SK-N-MC (cell line): ENCODE results near the gene MOAP1.
A peak's percentile ranks its signal among the peaks of the same experiment; 100 is the strongest.

Source experiments
- DNase-seq: peaks from one replicate; pipeline ENCODE4 v3.0.0-alpha.2; 2011; ENCODE audit warnings: low read depth, low spot score
- H3K27ac ChIP-seq: fragments of 200-600 bp; sonication (generic); 2 replicates; pipeline ENCODE4 v1.5.1; 2016; ENCODE audit warnings: mixed run types
- H3K36me3 ChIP-seq: fragments of 200-600 bp; sonication (generic); 2 replicates; pipeline ENCODE4 v1.6.1; 2017; ENCODE audit warnings: antibody characterized with exemption, low read length, mixed read lengths; ENCODE audit not compliant: insufficient read depth
- H3K4me3 ChIP-seq: fragments of 200-600 bp; sonication (generic); 2 replicates; pipeline ENCODE4 v1.5.1; 2016
- H3K9ac ChIP-seq: fragments of 200-600 bp; sonication (generic); 2 replicates; pipeline ENCODE4 v1.8.0; 2017; ENCODE audit warnings: mixed run types, mixed read lengths; ENCODE audit not compliant: insufficient read length
- H3K9me3 ChIP-seq: fragments of 200-600 bp; sonication (generic); 2 replicates; pipeline ENCODE4 v1.6.1; 2017; ENCODE audit warnings: low read depth, mild to moderate bottlenecking, antibody characterized with exemption, low read length, moderate library complexity, mixed read lengths
- EZH2 ChIP-seq: fragments of 200-600 bp; sonication (generic); IDR thresholded peaks from one replicate; pipeline ENCODE4 v1.6.1; 2017; ENCODE audit warnings: antibody characterized with exemption
- FOXP2 ChIP-seq: optimal IDR thresholded peaks from 2 replicates; pipeline ENCODE3; 2011; ENCODE audit warnings: mild to moderate bottlenecking, moderate library complexity; ENCODE audit not compliant: insufficient read depth; ENCODE audit errors: extremely low read length, control extremely low read depth
- POLR2AphosphoS5 ChIP-seq: IDR thresholded peaks from 2 replicates; pipeline ENCODE4 v1.6.1; 2012; ENCODE audit warnings: mild to moderate bottlenecking, low read depth, low read length, borderline replicate concordance

MOAP1 gene

GRCh38 chr14:93219103-93219726 lies 34.5 kb upstream of the MOAP1 start:
- Histone ChIP-seq H3K27ac (peak overlapping the region; percentile 50; the same call in 1 of the 2 replicates), H3K9me3 (no peaks in the 10 kb centered on the region), H3K9ac (no peak overlapping the region), H3K4me3 (no peak overlapping the region), H3K36me3 (peaks cover 86% of the 10 kb centered on the region)
- TF ChIP-seq EZH2 (no peak), POLR2AphosphoS5 (no peak), FOXP2 (no peak)
- peak; percentile 50 for DNase-seq

DNA sequence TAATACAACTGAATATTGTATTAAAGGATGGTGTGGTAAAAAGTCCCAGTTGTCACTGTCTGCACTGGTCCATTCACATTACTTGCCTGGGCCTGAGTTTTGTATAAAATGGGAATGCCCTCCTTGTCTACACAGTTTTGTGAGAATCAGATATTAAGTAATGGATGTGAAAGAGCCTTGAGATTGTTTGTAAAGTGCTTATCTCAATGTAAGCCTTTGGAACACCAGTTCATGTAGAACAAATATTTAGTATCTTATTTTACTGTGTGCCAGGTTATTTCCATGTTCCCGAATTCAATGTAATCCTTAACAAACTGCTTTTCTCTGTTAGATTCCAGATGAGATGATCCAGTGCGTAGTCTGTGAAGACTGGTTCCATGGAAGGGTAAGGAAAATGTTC lies 29.9 kb upstream of the MOAP1 start:
- Histone ChIP-seq H3K9ac (no peak overlapping the region), H3K4me3 (no peak overlapping the region), H3K9me3 (no peaks in the 10 kb centered on the region), H3K36me3 (peaks cover 81% of the 10 kb centered on the region), H3K27ac (no peak overlapping the region)
- TF ChIP-seq FOXP2 = no peak
- TF ChIP-seq EZH2 = no peak
- no peak for DNase-seq

- Histone ChIP-seq H3K4me3 (no peak overlapping the region), H3K36me3 (peaks cover 68% of the 10 kb centered on the region), H3K9ac (no peak overlapping the region), H3K27ac (no peak overlapping the region), H3K9me3 (no peaks in the 10 kb centered on the region)
- TF ChIP-seq EZH2 = no peak
- TF ChIP-seq POLR2AphosphoS5 = no peak
- TF ChIP-seq FOXP2 = no peak
- DNase-seq = no peak
Measured at GRCh38 chr14:93212432-93212831, 27.7 kb upstream of the MOAP1 start.

DNA sequence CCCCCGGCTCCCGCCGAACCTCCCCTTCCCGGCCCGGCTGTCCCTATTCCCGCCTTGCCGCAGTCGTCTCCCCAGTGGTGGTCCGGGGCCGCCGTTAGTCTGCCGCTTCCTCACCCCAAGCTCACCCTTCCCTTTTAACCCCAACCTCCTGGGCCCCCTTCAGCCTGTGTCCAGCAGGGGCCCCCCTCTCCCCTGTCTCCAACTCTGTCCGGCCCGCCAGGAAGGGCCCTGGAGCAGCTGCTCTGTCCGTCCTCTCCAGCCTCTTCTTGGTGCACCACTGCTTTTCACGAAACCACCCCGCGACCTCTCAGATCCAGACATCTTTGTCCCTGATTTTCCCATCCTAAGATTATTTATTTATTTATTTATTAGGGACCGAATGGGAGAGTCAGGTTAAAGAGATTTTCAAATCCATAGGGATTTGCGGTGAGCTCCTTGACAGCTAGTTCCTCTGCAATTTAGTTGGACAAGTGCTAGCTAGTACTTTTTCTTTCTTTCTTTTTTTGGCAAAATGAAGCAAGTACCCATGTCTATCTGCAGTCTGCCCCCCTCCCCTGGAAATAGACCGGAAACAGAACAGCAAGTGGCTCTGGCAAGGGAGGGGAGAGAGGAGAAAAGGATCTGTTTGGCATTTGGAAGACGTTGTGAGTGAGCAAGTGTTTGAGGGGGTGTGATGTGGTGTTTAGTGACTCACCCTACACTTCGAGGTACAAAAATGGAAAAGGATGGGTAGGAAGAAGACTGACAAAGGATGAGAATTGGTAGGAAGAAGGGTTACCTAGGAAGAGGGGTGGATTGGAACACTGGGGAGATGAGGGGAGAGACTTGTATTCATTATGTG lies 23.0 kb upstream of the MOAP1 start:
- H3K9ac ChIP-seq = peak overlapping the region; percentile 84
- peak overlapping the region; percentile 56; the same call in 1 of the 2 replicates for H3K27ac ChIP-seq
- DNase-seq = no peak
- TF ChIP-seq POLR2AphosphoS5 = no peak
- no peak for TF ChIP-seq EZH2
- no peak for TF ChIP-seq FOXP2
- H3K9me3 ChIP-seq = no peaks in the 10 kb centered on the region
- peak overlapping the region; percentile 100 for H3K4me3 ChIP-seq
- peaks cover 34% of the 10 kb centered on the region for H3K36me3 ChIP-seq

GRCh38 chr14:93206793-93207467 lies 22.2 kb upstream of the MOAP1 start, which contains the start of the genes GON7 and UBR7:
GON7 (minus strand) TSS chr14:93207065; CDS start chr14:93207037, 28 bp downstream.
UBR7 (plus strand) TSS chr14:93207256; CDS start chr14:93207292, 36 bp downstream.
- peak within 1 kb of the TSS; percentile 91 for H3K9ac ChIP-seq
- TF ChIP-seq POLR2AphosphoS5 = peak; percentile 92
- peak; percentile 93 for TF ChIP-seq FOXP2
- no peak for TF ChIP-seq EZH2
- DNase-seq = peak; percentile 53
- peaks cover 26% of the 10 kb centered on the region for H3K36me3 ChIP-seq
- H3K4me3 ChIP-seq = peak within 1 kb of the TSS; percentile 100
- H3K9me3 ChIP-seq = no peaks in the 10 kb centered on the region
- peak within 1 kb of the TSS; percentile 69; the same call in 1 of the 2 replicates for H3K27ac ChIP-seq

DNA sequence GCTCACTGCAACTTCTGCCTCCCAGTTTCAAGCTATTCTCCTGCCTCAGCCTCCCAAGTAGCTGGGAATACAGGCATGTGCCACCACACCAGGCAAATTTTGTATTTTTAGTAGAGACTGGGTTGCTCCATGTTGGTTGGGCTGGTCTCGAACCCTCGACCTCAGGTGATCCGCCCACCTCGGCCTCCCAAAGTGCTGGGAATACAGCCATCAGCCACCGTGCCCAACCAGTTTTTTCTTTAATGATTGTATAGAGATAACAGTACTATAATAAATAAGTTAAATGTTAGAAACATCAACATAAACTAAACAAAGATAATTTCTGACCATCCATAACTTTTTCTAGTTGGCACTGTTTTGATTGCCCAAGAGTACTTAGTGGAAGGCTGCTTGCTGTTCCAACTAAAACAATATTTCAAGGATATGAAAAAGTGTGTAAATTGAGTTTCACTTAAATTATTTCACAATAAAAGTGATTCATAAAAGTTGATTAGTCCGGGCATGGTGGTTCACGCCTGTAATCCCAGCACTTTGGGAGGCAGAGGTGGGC lies 16.5 kb upstream of the MOAP1 start:
- no peak for DNase-seq
- no peak overlapping the region for H3K9ac ChIP-seq
- no peak overlapping the region for H3K4me3 ChIP-seq
- peaks cover 8% of the 10 kb centered on the region for H3K36me3 ChIP-seq
- H3K9me3 ChIP-seq = no peaks in the 10 kb centered on the region
- no peak overlapping the region for H3K27ac ChIP-seq
- TF ChIP-seq POLR2AphosphoS5 (no peak), FOXP2 (no peak), EZH2 (no peak)

DNA sequence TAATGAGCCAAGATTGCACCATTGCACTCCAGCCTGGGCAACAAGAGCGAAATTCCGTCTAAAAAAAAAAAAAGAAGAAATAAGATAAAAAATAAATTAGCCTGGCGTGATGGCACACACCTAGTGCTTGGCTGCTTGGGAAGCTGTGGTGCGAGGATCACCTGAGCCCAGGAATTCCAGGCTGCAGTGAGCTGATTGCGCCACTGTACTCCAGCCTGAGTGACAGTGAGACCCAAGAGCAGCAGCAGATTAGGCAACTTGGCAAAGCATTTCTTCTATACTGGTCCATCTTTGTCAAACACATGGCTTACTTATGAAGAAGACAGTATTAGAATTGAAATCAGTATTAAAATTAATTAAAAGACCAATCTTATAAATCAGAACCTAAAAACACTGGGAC lies 15.9 kb upstream of the MOAP1 start:
- H3K27ac ChIP-seq = no peak overlapping the region
- H3K9ac ChIP-seq = no peak overlapping the region
- peaks cover 8% of the 10 kb centered on the region for H3K36me3 ChIP-seq
- no peak for DNase-seq
- TF ChIP-seq POLR2AphosphoS5 = no peak
- TF ChIP-seq FOXP2 = no peak
- no peak for TF ChIP-seq EZH2
- H3K4me3 ChIP-seq = no peak overlapping the region
- no peaks in the 10 kb centered on the region for H3K9me3 ChIP-seq

GRCh38 chr14:93199031-93199430 lies 14.3 kb upstream of the MOAP1 start:
- Histone ChIP-seq H3K9ac (no peak overlapping the region), H3K27ac (0 out of 2 replicates have a peak overlapping the region, but pooled peaks have one; percentile 10), H3K36me3 (peaks cover 5% of the 10 kb centered on the region; the same call in 1 of the 2 replicates), H3K9me3 (no peaks in the 10 kb centered on the region), H3K4me3 (no peak overlapping the region)
- no peak for TF ChIP-seq EZH2
- no peak for TF ChIP-seq FOXP2
- no peak for TF ChIP-seq POLR2AphosphoS5
- no peak for DNase-seq
